IMR-90 (cell line): ENCODE measurements around the gene METTL25. TPM values are rescaled to one million over a fixed set of nuclear protein-coding genes. Genes with fewer than 3 reads are reported as not detected.

Experiments used
- ATAC-seq: fragments of 200-7000 bp; cut with Tn5 transposase; 2 replicates; pipeline ENCODE4 v1.9.1; 2020; ENCODE audit warnings: low read depth, mild to moderate bottlenecking, moderate library complexity
- BruUV-seq: library from RNA; stranded (reverse); fragments of 400-500 nt; replicated peaks from 2 replicates; lab custom pipeline; 2021; lab: Mats Ljungman, UMichigan
- CTCF ChIA-PET: fragments of 300-600 bp; formaldehyde crosslinking; extraction: SDS; loops from one replicate; lab custom pipeline; 2021; ENCODE audit warnings: antibody characterized with exemption; lab: Yijun Ruan, JAX
- POLR2A ChIA-PET: fragments of 300-600 bp; sonication (Branson Sonifier 250); formaldehyde crosslinking; loops from one replicate; lab custom pipeline; 2022; ENCODE audit warnings: antibody characterized with exemption; ENCODE audit not compliant: unreplicated experiment; lab: Charles Lee
- DNase-seq: peaks from one replicate; pipeline ENCODE4 v3.0.0; 2013
- H2AFZ ChIP-seq: replicated peaks from 2 replicates; pipeline ENCODE3; 2013; ENCODE audit warnings: low read length, mild to moderate bottlenecking; ENCODE audit not compliant: poor library complexity
- H2AK5ac ChIP-seq: 2 replicates; pipeline ENCODE4 v1.6.1; 2013; ENCODE audit warnings: low read depth, low read length, inconsistent platforms
- H2AK9ac ChIP-seq: replicated peaks from 2 replicates; pipeline ENCODE3; 2013; ENCODE audit warnings: mild to moderate bottlenecking, low read depth, low read length, moderate library complexity; ENCODE audit not compliant: poor library complexity
- H2BK120ac ChIP-seq: 2 replicates; pipeline ENCODE4 v1.6.1; 2013; ENCODE audit warnings: low read depth, low read length, inconsistent platforms
- H2BK15ac ChIP-seq: 3 replicates; pipeline ENCODE4 v1.6.1; 2013; ENCODE audit warnings: low read depth, low read length, inconsistent platforms
- H2BK20ac ChIP-seq: 2 replicates; pipeline ENCODE4 v1.6.1; 2013; ENCODE audit warnings: low read depth, mild to moderate bottlenecking, inconsistent platforms, low read length, moderate library complexity
- H2BK5ac ChIP-seq: 2 replicates; pipeline ENCODE4 v1.6.1; 2013; ENCODE audit warnings: mild to moderate bottlenecking, low read depth, low read length, inconsistent platforms; ENCODE audit not compliant: poor library complexity, severe bottlenecking
- H3K14ac ChIP-seq: replicated peaks from 2 replicates; pipeline ENCODE4 v1.6.1; 2013; ENCODE audit warnings: low read depth, low read length, inconsistent platforms
- H3K18ac ChIP-seq: 2 replicates; pipeline ENCODE4 v1.6.1; 2013; ENCODE audit warnings: low read depth, low read length, control low read depth
- H3K23ac ChIP-seq: 2 replicates; pipeline ENCODE4 v1.6.1; 2013; ENCODE audit warnings: low read depth, low read length, inconsistent platforms
- H3K27ac ChIP-seq: 2 replicates; pipeline ENCODE4 v1.5.1; 2013; ENCODE audit warnings: mild to moderate bottlenecking, control low read depth, low read length; ENCODE audit not compliant: insufficient read depth
- H3K27me3 ChIP-seq: 2 replicates; pipeline ENCODE4 v1.6.1; 2013; ENCODE audit warnings: low read length; ENCODE audit not compliant: control insufficient read depth, insufficient read depth
- H3K36me3 ChIP-seq: 2 replicates; pipeline ENCODE4 v1.6.1; 2013; ENCODE audit warnings: low read length, mixed read lengths; ENCODE audit not compliant: control insufficient read depth, insufficient read depth
- H3K4ac ChIP-seq: 2 replicates; pipeline ENCODE4 v1.6.1; 2013; ENCODE audit warnings: low read depth, low read length, inconsistent platforms
- H3K4me1 ChIP-seq: 2 replicates; pipeline ENCODE4 v1.6.1; 2013; ENCODE audit warnings: low read length, mixed read lengths; ENCODE audit not compliant: control insufficient read depth, insufficient read depth
- H3K4me2 ChIP-seq: 2 replicates; pipeline ENCODE4 v1.6.1; 2013; ENCODE audit warnings: low read depth, mild to moderate bottlenecking, control low read depth, low read length, moderate library complexity
- H3K4me3 ChIP-seq: 2 replicates; pipeline ENCODE4 v1.5.1; 2013; ENCODE audit warnings: low read depth, mild to moderate bottlenecking, control low read depth, low read length, moderate library complexity; ENCODE audit not compliant: insufficient read depth
- H3K56ac ChIP-seq: 2 replicates; pipeline ENCODE4 v1.6.1; 2013; ENCODE audit warnings: low read length, inconsistent platforms; ENCODE audit not compliant: insufficient read depth; ENCODE audit errors: extremely low read depth
- H3K79me1 ChIP-seq, 2 experiments: 2 replicates each; pipeline ENCODE4 v1.6.1; 2013; ENCODE audit warnings: low read length in 2 of 2, inconsistent platforms in 1 of 2, low read depth in 1 of 2
- H3K9ac ChIP-seq: 2 replicates; pipeline ENCODE4 v1.6.1; 2013; ENCODE audit warnings: low read depth, low read length, control low read depth
- H3K9me1 ChIP-seq: 2 replicates; pipeline ENCODE4 v1.6.1; 2013; ENCODE audit warnings: low read length, inconsistent platforms; ENCODE audit not compliant: insufficient read depth
- H3K9me3 ChIP-seq: 2 replicates; pipeline ENCODE4 v1.6.1; 2013; ENCODE audit warnings: low read length; ENCODE audit not compliant: control insufficient read depth, insufficient read depth
- H4K20me1 ChIP-seq: 2 replicates; pipeline ENCODE4 v1.6.1; 2013; ENCODE audit warnings: low read length, inconsistent platforms; ENCODE audit not compliant: insufficient read depth
- H4K5ac ChIP-seq: 2 replicates; pipeline ENCODE4 v1.6.1; 2013; ENCODE audit warnings: mild to moderate bottlenecking, low read depth, low read length, control low read depth
- H4K8ac ChIP-seq, 2 experiments: 2 replicates each; pipeline ENCODE4 v1.6.1; 2013; ENCODE audit warnings: low read depth in 2 of 2, low read length in 2 of 2, control low read depth in 1 of 2, inconsistent platforms in 1 of 2
- H4K91ac ChIP-seq: 2 replicates; pipeline ENCODE4 v1.6.1; 2013; ENCODE audit warnings: low read depth, low read length, inconsistent platforms; ENCODE audit not compliant: insufficient read depth
- CEBPB ChIP-seq: IDR thresholded peaks from 2 replicates; pipeline ENCODE4 v1.6.1; 2012; ENCODE audit warnings: low read depth, low read length, improper control_type of control experiment
- CHD1 ChIP-seq: IDR thresholded peaks from 2 replicates; pipeline ENCODE4 v1.6.1; 2012; ENCODE audit warnings: low read depth, low read length, improper control_type of control experiment
- CTCF ChIP-seq: conservative IDR thresholded peaks from 2 replicates; pipeline ENCODE4 v1.5.1; 2012; ENCODE audit warnings: mild to moderate bottlenecking, low read depth, low read length, improper control_type of control experiment
- ELK1 ChIP-seq: fragments of 150-350 bp; IDR thresholded peaks from 2 replicates; pipeline ENCODE4 v1.6.1; 2016; ENCODE audit warnings: low read depth, mild to moderate bottlenecking, low read length, moderate library complexity, borderline replicate concordance
- MAFK ChIP-seq: IDR thresholded peaks from 2 replicates; pipeline ENCODE4 v1.6.1; 2012; ENCODE audit warnings: low read depth, low read length, improper control_type of control experiment
- MAZ ChIP-seq: IDR thresholded peaks from 2 replicates; pipeline ENCODE4 v1.6.1; 2012; ENCODE audit warnings: low read depth, mild to moderate bottlenecking, low read length, improper control_type of control experiment, moderate library complexity, borderline replicate concordance
- MXI1 ChIP-seq: IDR thresholded peaks from 2 replicates; pipeline ENCODE4 v1.6.1; 2012; ENCODE audit warnings: low read depth, mild to moderate bottlenecking, low read length, moderate library complexity, borderline replicate concordance
- NFE2L2 ChIP-seq: fragments of 150-350 bp; IDR thresholded peaks from 2 replicates; pipeline ENCODE4 v1.6.1; 2016; ENCODE audit warnings: low read depth, mild to moderate bottlenecking, low read length
- POLR2A ChIP-seq: IDR thresholded peaks from 2 replicates; pipeline ENCODE4 v1.6.1; 2012; ENCODE audit warnings: mild to moderate bottlenecking, low read depth, low read length
- RCOR1 ChIP-seq: IDR thresholded peaks from 2 replicates; pipeline ENCODE4 v1.6.1; 2012; ENCODE audit warnings: mild to moderate bottlenecking, low read length, improper control_type of control experiment; ENCODE audit not compliant: insufficient replicate concordance
- RFX5 ChIP-seq: IDR thresholded peaks from 2 replicates; pipeline ENCODE4 v1.8.0; 2012; ENCODE audit warnings: low read depth, mild to moderate bottlenecking, low read length, moderate library complexity
- SMC3 ChIP-seq: fragments of 150-350 bp; IDR thresholded peaks from 2 replicates; pipeline ENCODE4 v1.6.1; 2016; ENCODE audit warnings: low read depth, mild to moderate bottlenecking, antibody characterized with exemption, low read length, moderate library complexity
- USF2 ChIP-seq: fragments of 150-350 bp; IDR thresholded peaks from 2 replicates; pipeline ENCODE4 v1.6.1; 2017; ENCODE audit warnings: mild to moderate bottlenecking, antibody characterized with exemption, low read length, low read depth
- WGBS, 2 experiments: methylation state at CpG; one replicate each; pipeline versions ENCODE4 v1.1.5 to v1.1.7; 2013; ENCODE audit warnings: missing lambda C conversion rate in 2 of 2; ENCODE audit not compliant: insufficient read length in 1 of 2; ENCODE audit errors: extremely low coverage in 2 of 2; 5-methylcytosine and 5-hydroxymethylcytosine counted together
- dilution Hi-C: fragments of 300-500 bp; cut with HindIII; formaldehyde crosslinking; loops from one replicate; pipeline ENCODE4 v1.14.3; 2018; ENCODE audit warnings: low sequenced_read_pairs; ENCODE audit not compliant: unreplicated experiment
- in situ Hi-C: fragments of 300-500 bp; cut with MboI; formaldehyde crosslinking; loops from 3 replicates; pipeline ENCODE4 v1.14.3; 2019; ENCODE audit warnings: low sequenced_read_pairs, inconsistent platforms, mixed read lengths
- intact Hi-C: fragments of 100-400 bp; cut with micrococcal nuclease; formaldehyde crosslinking; loops from 2 replicates; pipeline ENCODE4 v1.10.0; 2022
- polyA plus RNA-seq, 3 experiments: library from polyadenylated mRNA; depleted of rRNA; stranded (reverse); fragments of >200 nt; gene quantifications; 2 replicates each; pipeline ENCODE4 v1.2.3, GENCODE V29; 2012; ENCODE audit warnings: low replicate concordance in 1 of 3
- total RNA-seq: library from RNA; depleted of rRNA; stranded (reverse); fragments of >200 nt; gene quantifications from 2 replicates; pipeline ENCODE4 v1.2.3, GENCODE V29; 2012

METTL25 gene
- total and polyA plus RNA-seq, 2 of the 4 experiments (the other 2 are of a cell fraction), result 2.6 to 3.0 TPM

- BruUV-seq, result no TSS peak
- Histone ChIP-seq H3K9ac (no peak overlapping the region), H3K4me3 (no peak overlapping the region), H3K79me1 (no peaks in the 10 kb centered on the region), H2AK5ac (no peak overlapping the region), H3K27ac (no peak overlapping the region), H2BK5ac (no peak overlapping the region), H3K27me3 (no peaks in the 10 kb centered on the region), H3K9me3 (no peaks in the 10 kb centered on the region), H3K23ac (no peak overlapping the region), H4K91ac (no peak overlapping the region), H3K14ac (no peak overlapping the region), H3K18ac (no peak overlapping the region), H2BK20ac (no peak overlapping the region), H3K56ac (no peak overlapping the region; the same call in 1 of the 2 replicates), H2BK120ac (no peak overlapping the region), H3K9me1 (no peaks in the 10 kb centered on the region), H3K4ac (no peak overlapping the region), H3K36me3 (no peaks in the 10 kb centered on the region), H3K4me2 (no peak overlapping the region), H2BK15ac (no peak overlapping the region), H4K8ac (no peak overlapping the region), H4K5ac (no peak overlapping the region), H2AFZ (no peak overlapping the region), H3K4me1 (no peaks in the 10 kb centered on the region), H4K20me1 (no peaks in the 10 kb centered on the region), H2AK9ac (no peak overlapping the region)
- ChIA-PET POLR2A (no interaction called here), CTCF (interaction anchor here (0.8 kb wide), 1 partner anchor 72 kb away, joined by 3 read pairs; the partner anchor contains the start of genes CCDC59 and METTL25)
- intact Hi-C loops (no loop called here), dilution Hi-C loops (no loop called here), in situ Hi-C loops (no loop called here)
- ATAC-seq (peak; percentile 60), DNase-seq (peak; percentile 72)
- TF ChIP-seq CHD1 (no peak), CEBPB (no peak), CTCF (no peak), MAZ (no peak), RCOR1 (no peak), POLR2A (no peak), SMC3 (no peak), MAFK (no peak), RFX5 (no peak), MXI1 (no peak), USF2 (no peak), NFE2L2 (no peak), ELK1 (no peak)
- no CpG with 5 or more reads among the region's 3 CpGs for WGBS, 2 experiments
Measured at GRCh38 chr12:82430541-82431145, 72.3 kb downstream of the METTL25 start.
